HepG2 (cell line): ENCODE results near the gene LLGL2. TPM values are rescaled to one million over a fixed set of nuclear protein-coding genes. Genes with fewer than 3 reads are reported as not detected.

Experiments used
- ATAC-seq: fragments of 200-7000 bp; cut with Tn5 transposase; 3 replicates; pipeline ENCODE4 v1.9.1; 2020; ENCODE audit warnings: mild to moderate bottlenecking, moderate library complexity
- BruUV-seq: library from RNA; stranded (reverse); fragments of 400-500 nt; replicated peaks from 2 replicates; lab custom pipeline; 2021; lab: Mats Ljungman, UMichigan
- CTCF ChIA-PET: fragments of 300-600 bp; formaldehyde crosslinking; extraction: SDS; loops from one replicate; lab custom pipeline; 2021; ENCODE audit warnings: low total read pairs, inconsistent platforms, low intra/inter-chr PET ratio; lab: Yijun Ruan, JAX
- POLR2A ChIA-PET: fragments of 350-600 bp; sonication (Branson Sonifier 250); formaldehyde crosslinking; loops from one replicate; lab custom pipeline; 2020; ENCODE audit warnings: antibody characterized with exemption, inconsistent platforms; lab: Yijun Ruan, JAX
- DNase-seq: peaks from one replicate; pipeline ENCODE4 v3.0.0-alpha.2; 2015; ENCODE audit warnings: low spot score
- FAIRE-seq: peaks from 3 replicates; lab custom pipeline; 2011; peaks lifted over from hg19 to GRCh38; lab: Jason Lieb, UNC
- H2AFZ ChIP-seq: one replicate; pipeline ENCODE4 v1.6.1; 2011; ENCODE audit warnings: low read length, inconsistent platforms
- H3K27ac ChIP-seq: fragments of 300-600 bp; 3 replicates; pipeline ENCODE4 v1.8.0; 2011; ENCODE audit warnings: mixed run types, mild to moderate bottlenecking, mixed read lengths, low read length, inconsistent platforms; ENCODE audit not compliant: insufficient read depth; ENCODE audit errors: extremely low read length
- H3K27me3 ChIP-seq, 2 experiments: fragments of 200-600 bp in 1 of 2; 2 replicates in 1 of 2; 3 replicates in 1 of 2; pipeline versions ENCODE4 v1.6.0 to v1.8.0; 2011; ENCODE audit warnings: low read length in 2 of 2, mild to moderate bottlenecking in 2 of 2, moderate library complexity in 2 of 2, inconsistent platforms in 1 of 2; ENCODE audit not compliant: insufficient read depth in 2 of 2, control insufficient read depth in 1 of 2
- H3K36me3 ChIP-seq, 2 experiments: fragments of 200-600 bp in 1 of 2; replicated peaks in 1 of 2; 2 replicates in 1 of 2; 3 replicates in 1 of 2; pipeline versions ENCODE4 v1.5.1 to v1.8.0; 2011; ENCODE audit warnings: low read length in 2 of 2, inconsistent platforms in 1 of 2; ENCODE audit not compliant: insufficient read depth in 2 of 2, control insufficient read depth in 1 of 2
- H3K4me1 ChIP-seq: 2 replicates; pipeline ENCODE4 v1.5.1; 2012; ENCODE audit warnings: low read length, inconsistent platforms; ENCODE audit not compliant: insufficient read depth
- H3K4me2 ChIP-seq: 2 replicates; pipeline ENCODE4 v1.6.0; 2011; ENCODE audit warnings: low read depth, low read length, inconsistent platforms
- H3K4me3 ChIP-seq, 3 experiments: fragments of 200-600 bp in 1 of 3; sonication (generic), shearing (Covaris generic) in 1 of 3; replicated peaks in 1 of 3; 2 replicates each; pipeline ENCODE4 v1.5.1; 2011 to 2016; ENCODE audit warnings: low read length in 3 of 3, inconsistent platforms in 2 of 3, low read depth in 2 of 3, mild to moderate bottlenecking in 2 of 3, control low read depth in 1 of 3, mixed read lengths in 1 of 3; ENCODE audit not compliant: insufficient read depth in 1 of 3
- H3K79me2 ChIP-seq: one replicate; pipeline ENCODE4 v1.6.1; 2011; ENCODE audit warnings: low read length, inconsistent platforms; ENCODE audit not compliant: insufficient read depth
- H3K9ac ChIP-seq: 2 replicates; pipeline ENCODE4 v1.6.0; 2011; ENCODE audit warnings: mild to moderate bottlenecking, low read depth, low read length, inconsistent platforms; ENCODE audit not compliant: insufficient read depth
- H3K9me3 ChIP-seq: 2 replicates; pipeline ENCODE4 v1.5.1; 2012; ENCODE audit warnings: mild to moderate bottlenecking, low read length
- H4K20me1 ChIP-seq: 2 replicates; pipeline ENCODE4 v1.6.0; 2011; ENCODE audit warnings: inconsistent platforms, mild to moderate bottlenecking, low read length, moderate library complexity; ENCODE audit not compliant: insufficient read depth
- AGO2 ChIP-seq: fragments of 200-400 bp; formaldehyde crosslinking; optimal IDR thresholded peaks from 2 replicates; pipeline ENCODE3; 2017; ENCODE audit warnings: mild to moderate bottlenecking, low read depth, low read length, moderate library complexity
- CHD4 ChIP-seq: fragments of 200-600 bp; sonication (generic); IDR thresholded peaks from 2 replicates; pipeline ENCODE4 v1.7.0; 2017; ENCODE audit warnings: mild to moderate bottlenecking, low read length, borderline replicate concordance
- ZC3H13 ChIP-seq: sonication (generic); formaldehyde crosslinking; IDR thresholded peaks from 2 replicates; pipeline ENCODE4 v1.8.1; 2023; ENCODE audit warnings: mild to moderate bottlenecking, missing genetic modification reagents, moderate library complexity
- ZFP62 ChIP-seq: sonication (generic); formaldehyde crosslinking; IDR thresholded peaks from 2 replicates; pipeline ENCODE4 v1.4.0; 2020; ENCODE audit warnings: missing genetic modification reagents
- WGBS: methylation state at CpG from one replicate; pipeline ENCODE4 v1.1.6; 2017; ENCODE audit warnings: low lambda C conversion rate; 5-methylcytosine and 5-hydroxymethylcytosine counted together
- in situ Hi-C: cut with HindIII; loops from 2 replicates; pipeline ENCODE4 v1.10.0; 2017; ENCODE audit warnings: low pct_unique_long_range_greater_than_20kb; ENCODE audit not compliant: extremely low pct_ligation_motif_present
- intact Hi-C: fragments of 100-400 bp; cut with micrococcal nuclease; formaldehyde crosslinking; loops from one replicate; pipeline ENCODE4 v1.10.0; 2022; ENCODE audit not compliant: unreplicated experiment
- polyA plus RNA-seq, 8 experiments: library from polyadenylated mRNA; depleted of rRNA in 3 of 8; stranded (reverse) in 7 of 8; unstranded in 1 of 8; fragments of >200 nt; fragmentation: Illumina TruSeq in 4 of 8; extraction: Trizol in 4 of 8; gene quantifications; 2 replicates each; pipeline versions ENCODE4 v1.2.1 to v1.2.3, GENCODE V29; 2011 to 2016; ENCODE audit warnings: low read depth in 4 of 8, missing spikeins in 1 of 8, mixed read lengths in 1 of 8; ENCODE audit not compliant: insufficient read depth in 1 of 8
- total RNA-seq, 5 experiments: library from RNA; depleted of rRNA; stranded (reverse); fragments of >200 nt; fragmentation: Illumina TruSeq; extraction: Trizol; gene quantifications; 2 replicates each; pipeline ENCODE4 v1.2.3, GENCODE V29; 2016; ENCODE audit warnings: low read depth in 1 of 5

LLGL2 gene
- total and polyA plus RNA-seq, 2 of the 13 experiments (the other 11 are each of a cell fraction or from before 2014, with no cell fraction given): 83.0 to 86.7 TPM

GRCh38 chr17:75492555-75493168 lies 32.8 kb upstream of the LLGL2 start:
- Histone ChIP-seq H3K4me2 (no peak overlapping the region), H3K9me3 (no peaks in the 10 kb centered on the region), H4K20me1 (peaks cover 3% of the 10 kb centered on the region; the same call in 1 of the 2 replicates), H3K4me3 (no peak overlapping the region)
- CTCF ChIA-PET: no interaction called here
- in situ Hi-C loops (no loop called here), intact Hi-C loops (no loop called here)
- no peak for FAIRE-seq
- TF ChIP-seq ZFP62 (CRISPR knock-in tag): no peak
- 0 out of 2 replicates have a peak, but pooled peaks have one; percentile 4 for TF ChIP-seq ZC3H13 (CRISPR knock-in tag)
- TF ChIP-seq, all 625 proteins: peak for 1
- peaks cover 51 to 75% of the 10 kb centered on the region in 2 experiments for H3K36me3 ChIP-seq
- no peaks in the 10 kb centered on the region for H3K79me2 ChIP-seq
- no peak for ATAC-seq
- POLR2A ChIA-PET: interaction anchor here (1.0 kb wide), 1 partner anchor 24 kb away, joined by 3 read pairs; the partner anchor contains the start of gene TSEN54
- WGBS: 91% methylated on average over 14 of the region's 23 CpGs
- no peak overlapping the region for H3K9ac ChIP-seq
- no peak for DNase-seq
- H3K27ac ChIP-seq: no peak overlapping the region
- H3K27me3 ChIP-seq: no peaks in the 10 kb centered on the region
- no peaks in the 10 kb centered on the region for H3K4me1 ChIP-seq
- H2AFZ ChIP-seq: no peak overlapping the region
- BruUV-seq: no TSS peak

GRCh38 chr17:75493476-75494129 lies 31.9 kb upstream of the LLGL2 start:
- H3K9me3 ChIP-seq: no peaks in the 10 kb centered on the region
- H3K4me1 ChIP-seq: no peaks in the 10 kb centered on the region
- no peak overlapping the region for H3K4me3 ChIP-seq
- intact Hi-C loops (no loop called here), in situ Hi-C loops (no loop called here)
- H3K27ac ChIP-seq: no peak overlapping the region
- no peaks in the 10 kb centered on the region for H3K79me2 ChIP-seq
- no peak overlapping the region for H3K4me2 ChIP-seq
- no peak for DNase-seq
- TF ChIP-seq CHD4: no peak
- TF ChIP-seq AGO2: peak; percentile 19
- ATAC-seq: no peak
- H3K9ac ChIP-seq: no peak overlapping the region
- no peak for FAIRE-seq
- H3K27me3 ChIP-seq: no peaks in the 10 kb centered on the region
- H2AFZ ChIP-seq: no peak overlapping the region
- no TSS peak for BruUV-seq
- ChIA-PET CTCF (no interaction called here), POLR2A (interaction anchor here (1.0 kb wide), 1 partner anchor 23 kb away, joined by 3 read pairs; the partner anchor contains the start of gene TSEN54)
- H3K36me3 ChIP-seq: peaks cover 58 to 77% of the 10 kb centered on the region in 2 experiments
- peaks cover 3% of the 10 kb centered on the region; the same call in 1 of the 2 replicates for H4K20me1 ChIP-seq
- 94% methylated on average over 19 of the region's 23 CpGs for WGBS
